ENCODE data around the gene ITPR1.
"Not testable (repeated sequence)": the region's sequence is repeated elsewhere in the genome, so short reads cannot be mapped to it uniquely, and the experiment has no call there.

ITPR1 gene

GRCh38 chr3:4587838-4588105 lies 94.6 kb downstream of the ITPR1 start:
- no peak for DNase-seq (ENCODE audit: low read depth in 2 of 2)
- no peak for TF ChIP-seq CTCF (IDR thresholded peaks at IDR 0.05; ENCODE audit: low read depth, low read length)
- no peak overlapping the region for H3K4me3 ChIP-seq (replicated peaks in 1 of 2; ENCODE audit: low read depth in 2 of 2, low read length in 2 of 2)

GRCh38 chr3:4588466-4588865 lies 95.3 kb downstream of the ITPR1 start:
- TF ChIP-seq CTCF (IDR thresholded peaks at IDR 0.05; ENCODE audit: low read depth, low read length), result no peak
- DNase-seq (ENCODE audit: low read depth in 2 of 2), result peak in 1 of 2 donors; percentile 74
- no peak overlapping the region for H3K4me3 ChIP-seq (replicated peaks in 1 of 2; ENCODE audit: low read depth in 2 of 2, low read length in 2 of 2)

GRCh38 chr3:4589475-4590097 lies 96.4 kb downstream of the ITPR1 start:
- no peak for TF ChIP-seq CTCF (IDR thresholded peaks at IDR 0.05; ENCODE audit: low read depth, low read length)
- H3K4me3 ChIP-seq (replicated peaks in 1 of 2; ENCODE audit: low read depth in 2 of 2, low read length in 2 of 2), result no peak overlapping the region
- no peak for DNase-seq (ENCODE audit: low read depth in 2 of 2)

GRCh38 chr3:4590849-4591248 lies 97.7 kb downstream of the ITPR1 start:
- not testable (repeated sequence) for DNase-seq (ENCODE audit: low read depth in 2 of 2); H3K4me3 ChIP-seq (replicated peaks in 1 of 2; ENCODE audit: low read depth in 2 of 2, low read length in 2 of 2)

GRCh38 chr3:4591669-4592068 lies 98.5 kb downstream of the ITPR1 start:
- no peak overlapping the region for H3K4me3 ChIP-seq (replicated peaks in 1 of 2; ENCODE audit: low read depth in 2 of 2, low read length in 2 of 2)
- no peak for DNase-seq (ENCODE audit: low read depth in 2 of 2)
- TF ChIP-seq CTCF (IDR thresholded peaks at IDR 0.05; ENCODE audit: low read depth, low read length), result no peak

GRCh38 chr3:4593014-4593413 lies 99.9 kb downstream of the ITPR1 start:
- no peak overlapping the region for H3K4me3 ChIP-seq (replicated peaks in 1 of 2; ENCODE audit: low read depth in 2 of 2, low read length in 2 of 2)
- DNase-seq (ENCODE audit: low read depth in 2 of 2), result no peak
- no peak for TF ChIP-seq CTCF (IDR thresholded peaks at IDR 0.05; ENCODE audit: low read depth, low read length)

- H3K4me3 ChIP-seq (replicated peaks in 1 of 2; ENCODE audit: low read depth in 2 of 2, low read length in 2 of 2), result no peak overlapping the region
- no peak for DNase-seq (ENCODE audit: low read depth in 2 of 2)
- no peak for TF ChIP-seq CTCF (IDR thresholded peaks at IDR 0.05; ENCODE audit: low read depth, low read length)
Measured at GRCh38 chr3:4595710-4596113, 102.6 kb downstream of the ITPR1 start.

Data from cardiac fibroblast (primary cell).